Measurements from ENCODE around the gene STMN3. TPM values are rescaled to one million over a fixed set of nuclear protein-coding genes. Genes with fewer than 3 reads are reported as not detected.

STMN3 gene
- total RNA-seq, 1 experiment from 2014 or later: 15.8 TPM

DNA sequence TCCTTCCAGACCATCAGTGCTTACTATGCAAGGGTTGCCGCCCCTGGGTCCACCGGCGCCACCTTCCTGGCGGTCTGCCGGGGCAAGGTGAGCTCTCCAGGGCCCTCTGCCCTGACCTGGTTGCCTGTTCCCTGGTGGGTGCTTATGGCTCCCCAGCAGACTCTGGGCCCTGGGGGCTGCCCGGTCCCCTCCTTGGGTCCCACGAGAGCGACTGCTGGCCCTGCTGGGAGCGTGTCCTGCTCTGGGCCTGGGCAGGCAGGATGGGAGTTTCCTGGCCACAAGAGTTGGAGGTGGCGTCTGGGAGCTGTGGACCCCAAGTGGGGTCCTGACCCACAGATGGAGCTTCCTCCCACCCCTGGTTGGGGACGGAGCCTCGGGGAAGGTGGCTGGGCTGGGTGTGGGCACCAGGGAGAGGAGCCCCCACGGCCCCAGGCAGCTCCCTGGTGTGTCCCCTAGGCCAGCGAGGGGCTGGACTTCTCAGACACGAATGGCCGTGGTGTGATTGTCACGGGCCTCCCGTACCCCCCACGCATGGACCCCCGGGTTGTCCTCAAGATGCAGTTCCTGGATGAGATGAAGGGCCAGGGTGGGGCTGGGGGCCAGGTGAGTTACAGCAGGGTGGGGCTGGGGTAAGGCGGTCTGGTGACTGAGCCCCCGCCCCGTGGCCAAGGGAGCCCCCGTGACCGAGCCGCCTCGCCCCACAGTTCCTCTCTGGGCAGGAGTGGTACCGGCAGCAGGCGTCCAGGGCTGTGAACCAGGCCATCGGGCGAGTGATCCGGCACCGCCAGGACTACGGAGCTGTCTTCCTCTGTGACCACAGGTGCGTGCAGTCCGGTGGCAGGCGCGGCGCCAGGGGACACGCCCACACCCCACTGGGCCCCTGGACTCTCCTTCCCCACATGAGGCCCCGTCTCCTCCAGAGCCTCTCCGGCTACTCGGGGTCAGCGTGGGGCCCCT is 36.1 kb upstream of the STMN3 start:
- no peak overlapping the region for H2AFZ ChIP-seq (ENCODE audit: low read length)
- H3K4me1 ChIP-seq (ENCODE audit: insufficient read depth, low read length): peaks cover 11% of the 10 kb centered on the region
- no peaks in the 10 kb centered on the region for H3K9me2 ChIP-seq (replicated peaks; ENCODE audit: low read length)
- intact Hi-C loops (cut with micrococcal nuclease): no loop called here
- no peaks in the 10 kb centered on the region for H3K79me2 ChIP-seq (ENCODE audit: low read length)
- ATAC-seq: no peak
- no TSS peak for BruUV-seq (replicated peaks)
- no peak overlapping the region for H3K9ac ChIP-seq (ENCODE audit: low read length)
- no peaks in the 10 kb centered on the region; the same call in 1 of the 2 replicates for H3K36me3 ChIP-seq (ENCODE audit: low read depth, low read length)
- no peaks in the 10 kb centered on the region for H3F3A ChIP-seq (ENCODE audit: low read length, unreplicated experiment)
- ChIA-PET CTCF (no interaction called here), POLR2A (ENCODE audit: unreplicated experiment) (interaction anchor here (0.6 kb wide), 1 partner anchor 956 kb away, joined by 4 read pairs; no protein-coding TSS in a partner anchor)
- H3K4me2 ChIP-seq (ENCODE audit: low read length): no peak overlapping the region
- DNase-seq: no peak
- no peak overlapping the region for H3K4me3 ChIP-seq (ENCODE audit: low read length)
- H3K27me3 ChIP-seq (ENCODE audit: low read length): no peaks in the 10 kb centered on the region
- no peak for TF ChIP-seq EZH2 (IDR thresholded peaks at IDR 0.05; ENCODE audit: low read length, unreplicated experiment)
- TF ChIP-seq, protein P1, sequence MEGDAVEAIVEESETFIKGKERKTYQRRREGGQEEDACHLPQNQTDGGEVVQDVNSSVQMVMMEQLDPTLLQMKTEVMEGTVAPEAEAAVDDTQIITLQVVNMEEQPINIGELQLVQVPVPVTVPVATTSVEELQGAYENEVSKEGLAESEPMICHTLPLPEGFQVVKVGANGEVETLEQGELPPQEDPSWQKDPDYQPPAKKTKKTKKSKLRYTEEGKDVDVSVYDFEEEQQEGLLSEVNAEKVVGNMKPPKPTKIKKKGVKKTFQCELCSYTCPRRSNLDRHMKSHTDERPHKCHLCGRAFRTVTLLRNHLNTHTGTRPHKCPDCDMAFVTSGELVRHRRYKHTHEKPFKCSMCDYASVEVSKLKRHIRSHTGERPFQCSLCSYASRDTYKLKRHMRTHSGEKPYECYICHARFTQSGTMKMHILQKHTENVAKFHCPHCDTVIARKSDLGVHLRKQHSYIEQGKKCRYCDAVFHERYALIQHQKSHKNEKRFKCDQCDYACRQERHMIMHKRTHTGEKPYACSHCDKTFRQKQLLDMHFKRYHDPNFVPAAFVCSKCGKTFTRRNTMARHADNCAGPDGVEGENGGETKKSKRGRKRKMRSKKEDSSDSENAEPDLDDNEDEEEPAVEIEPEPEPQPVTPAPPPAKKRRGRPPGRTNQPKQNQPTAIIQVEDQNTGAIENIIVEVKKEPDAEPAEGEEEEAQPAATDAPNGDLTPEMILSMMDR (conservative IDR thresholded peaks at IDR 0.05; ENCODE audit: low read depth, low read length): no peak
- no peak for TF ChIP-seq EZH2phosphoT487 (IDR thresholded peaks at IDR 0.05; ENCODE audit: borderline replicate concordance, low read length)
- H4K20me1 ChIP-seq (ENCODE audit: low read length): no peaks in the 10 kb centered on the region
- no peaks in the 10 kb centered on the region for H3K9me3 ChIP-seq (ENCODE audit: low read length)
- no peak overlapping the region for H3K27ac ChIP-seq (ENCODE audit: low read length)

DNA sequence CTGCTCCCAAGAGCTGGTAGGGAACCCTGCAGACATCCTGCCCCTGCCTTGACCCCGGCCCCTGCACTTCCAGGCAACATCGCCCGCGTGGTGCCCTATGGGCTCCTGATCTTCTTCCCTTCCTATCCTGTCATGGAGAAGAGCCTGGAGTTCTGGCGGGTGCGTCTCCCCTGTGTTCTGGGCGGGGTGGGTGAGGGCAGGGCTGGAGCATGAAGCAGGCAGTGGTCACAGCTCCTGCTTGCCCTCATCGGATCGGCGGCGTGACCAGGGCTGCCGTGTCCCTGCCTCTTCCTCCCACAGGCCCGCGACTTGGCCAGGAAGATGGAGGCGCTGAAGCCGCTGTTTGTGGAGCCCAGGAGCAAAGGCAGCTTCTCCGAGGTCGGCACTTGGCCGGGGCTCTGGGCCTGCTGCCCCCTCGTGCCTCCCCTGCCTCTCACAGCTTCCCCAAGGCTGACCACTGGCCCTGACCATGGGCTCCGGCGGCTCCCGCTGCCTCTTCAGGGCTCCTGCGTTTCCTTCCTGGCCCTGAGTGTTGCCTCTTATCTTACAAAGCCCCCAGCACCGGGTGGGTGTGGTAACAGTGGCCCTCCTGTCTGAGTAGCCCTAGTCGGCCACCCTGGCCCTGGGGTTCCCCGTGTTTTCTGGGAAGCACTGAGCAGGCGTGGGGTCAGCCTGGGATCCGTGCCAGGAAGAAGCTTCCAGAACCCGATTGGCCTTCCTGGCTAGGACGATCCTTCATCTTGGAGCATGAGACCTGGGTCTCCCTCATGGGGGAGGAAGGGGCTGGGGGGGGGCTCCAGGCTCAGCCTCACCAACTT is 35.2 kb upstream of the STMN3 start:
- Histone ChIP-seq H3K4me3 (ENCODE audit: low read length) (no peak overlapping the region), H4K20me1 (ENCODE audit: low read length) (no peaks in the 10 kb centered on the region), H3K27me3 (ENCODE audit: low read length) (no peaks in the 10 kb centered on the region), H3F3A (ENCODE audit: low read length, unreplicated experiment) (no peaks in the 10 kb centered on the region), H3K36me3 (ENCODE audit: low read depth, low read length) (no peaks in the 10 kb centered on the region; the same call in 1 of the 2 replicates), H3K9ac (ENCODE audit: low read length) (no peak overlapping the region), H3K9me2 (replicated peaks; ENCODE audit: low read length) (no peaks in the 10 kb centered on the region), H3K9me3 (ENCODE audit: low read length) (no peaks in the 10 kb centered on the region), H3K27ac (ENCODE audit: low read length) (no peak overlapping the region), H3K4me1 (ENCODE audit: insufficient read depth, low read length) (peaks cover 13% of the 10 kb centered on the region), H2AFZ (ENCODE audit: low read length) (no peak overlapping the region), H3K4me2 (ENCODE audit: low read length) (no peak overlapping the region), H3K79me2 (ENCODE audit: low read length) (peaks cover 2% of the 10 kb centered on the region)
- POLR2A ChIA-PET (ENCODE audit: unreplicated experiment): interaction anchor here (0.6 kb wide), 1 partner anchor 955 kb away, joined by 4 read pairs; no protein-coding TSS in a partner anchor
- BruUV-seq (replicated peaks): no TSS peak
- CTCF ChIA-PET: no interaction called here
- TF ChIP-seq EZH2 (IDR thresholded peaks at IDR 0.05; ENCODE audit: low read length, unreplicated experiment) (no peak), EZH2phosphoT487 (IDR thresholded peaks at IDR 0.05; ENCODE audit: borderline replicate concordance, low read length) (no peak)
- TF ChIP-seq, protein P1 (conservative IDR thresholded peaks at IDR 0.05; ENCODE audit: low read depth, low read length): no peak
- intact Hi-C loops (cut with micrococcal nuclease): no loop called here
- ATAC-seq (no peak), DNase-seq (no peak)

All from PC-3 (cell line).